AG08396 (cell line): ENCODE results near the gene HAGHL.
"Not testable (repeated sequence)": the region's sequence is repeated elsewhere in the genome, so short reads cannot be mapped to it uniquely, and the experiment has no call there.

Source experiments
- DNase-seq: peaks from one replicate; pipeline ENCODE4 v3.0.0; 2012; ENCODE audit warnings: low spot score, mixed read lengths

HAGHL gene

DNA sequence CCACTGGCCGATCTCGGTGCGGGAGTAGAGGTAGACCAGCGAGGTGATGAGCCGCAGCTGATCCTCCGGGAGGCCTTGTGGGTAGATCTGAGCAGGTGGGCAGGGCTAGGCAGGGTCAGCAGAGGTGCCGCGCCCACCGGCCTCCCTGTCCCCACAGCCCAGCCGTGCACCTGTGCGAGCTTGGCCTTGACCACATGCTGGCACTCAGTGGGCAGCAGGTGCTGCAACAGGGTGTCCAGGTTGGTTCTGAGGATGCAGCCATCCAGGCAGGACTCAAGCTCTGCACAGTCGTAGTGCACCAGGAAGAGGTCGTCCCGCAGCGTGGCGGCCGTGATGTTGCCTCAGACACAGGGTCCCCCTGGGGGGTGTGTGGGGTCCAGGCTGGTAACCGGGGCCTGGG lies 46.1 kb downstream of the HAGHL start:
- no peak for DNase-seq

DNA sequence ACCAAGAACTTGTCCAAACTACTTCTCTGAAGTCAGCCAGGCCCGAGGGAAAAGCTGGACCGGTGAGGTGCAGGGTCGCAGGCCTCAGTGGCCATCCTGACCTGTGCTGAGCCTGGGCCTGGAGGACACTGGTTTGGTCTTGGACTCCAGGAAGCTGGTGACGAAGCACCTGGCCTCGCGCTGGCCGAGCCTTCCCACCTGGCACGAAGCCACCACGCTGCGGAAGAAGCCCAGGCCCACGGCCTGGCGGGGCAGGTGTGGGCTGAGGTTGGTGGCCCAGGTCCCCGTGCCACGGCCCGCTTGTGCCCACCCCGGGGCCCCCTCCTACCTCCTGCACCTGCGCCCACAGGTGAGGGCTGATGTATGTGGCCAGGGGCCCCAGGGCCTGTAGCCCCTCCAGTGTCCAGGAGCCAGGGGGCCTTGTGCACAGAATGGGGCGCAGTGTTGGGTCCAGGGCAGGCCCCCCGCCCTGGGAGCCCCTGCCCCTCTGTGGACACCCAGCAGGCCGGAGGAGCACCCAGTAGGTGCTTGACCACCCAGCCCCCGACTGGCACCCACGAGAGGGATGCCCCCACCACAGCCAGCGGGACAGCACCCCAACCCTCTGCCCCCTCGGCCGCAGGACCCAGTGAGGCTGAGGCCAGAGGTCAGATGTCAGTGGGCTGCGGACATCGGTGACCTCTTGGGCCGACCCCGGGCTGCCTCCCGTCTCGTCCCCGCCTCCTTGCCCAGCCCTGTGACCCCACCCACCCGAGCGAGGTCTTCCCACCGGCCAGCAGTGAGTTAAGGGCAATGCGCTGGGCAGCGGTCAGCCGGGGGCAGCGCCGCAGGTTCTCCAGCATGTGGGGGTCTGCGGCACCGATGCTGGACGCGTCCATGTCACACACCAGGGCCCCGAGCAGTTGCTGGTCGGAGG lies 47.4 kb downstream of the HAGHL start:
- no peak for DNase-seq

DNA sequence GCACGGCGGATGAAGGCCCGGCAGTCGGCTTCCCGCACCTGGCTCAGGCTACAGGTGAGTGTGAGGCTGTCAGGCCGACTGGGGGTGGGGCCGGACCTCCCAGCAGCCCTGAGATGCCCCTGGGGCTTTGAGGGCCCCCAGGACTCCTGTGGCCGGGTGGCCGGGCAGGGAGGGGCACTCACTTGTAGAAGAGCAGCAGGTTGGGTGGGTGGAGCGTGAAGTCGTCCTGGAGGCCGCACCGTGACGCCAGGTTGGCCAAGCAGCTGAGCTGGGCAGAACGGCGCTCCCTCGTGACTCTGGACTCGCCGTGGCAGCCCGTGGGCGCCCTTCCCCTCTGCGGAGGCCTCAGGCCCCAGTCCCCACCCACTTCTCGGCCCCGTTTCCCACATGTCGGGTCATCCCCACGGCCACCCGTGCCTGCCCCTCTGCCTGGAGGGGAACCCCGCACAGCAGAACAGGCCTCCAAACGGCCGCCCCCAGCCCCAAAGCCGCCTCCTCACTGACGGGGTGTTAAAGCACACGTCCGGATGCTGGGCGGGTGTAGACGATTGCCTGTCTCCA lies 48.4 kb downstream of the HAGHL start:
- no peak for DNase-seq

DNA sequence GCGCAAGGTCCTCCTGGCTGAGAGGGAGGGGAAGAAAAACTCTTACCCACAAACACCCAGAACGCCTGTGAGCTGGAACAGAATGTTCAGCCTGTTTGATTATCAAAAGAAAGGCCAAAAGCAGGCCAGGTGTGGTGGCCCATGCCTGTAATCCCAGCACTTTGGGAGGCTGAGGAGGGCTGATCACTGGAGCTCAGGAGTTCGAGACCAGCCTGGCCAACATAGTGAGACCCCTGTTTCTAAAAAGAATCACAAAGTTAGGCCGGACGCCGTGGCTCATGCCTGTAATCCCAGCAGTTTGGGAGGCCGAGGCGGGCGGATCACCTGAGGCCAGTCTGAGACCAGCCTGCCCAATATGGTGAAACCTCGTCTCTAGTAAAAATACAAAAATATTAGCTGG lies 49.4 kb downstream of the HAGHL start:
- DNase-seq, result not testable (repeated sequence)

DNA sequence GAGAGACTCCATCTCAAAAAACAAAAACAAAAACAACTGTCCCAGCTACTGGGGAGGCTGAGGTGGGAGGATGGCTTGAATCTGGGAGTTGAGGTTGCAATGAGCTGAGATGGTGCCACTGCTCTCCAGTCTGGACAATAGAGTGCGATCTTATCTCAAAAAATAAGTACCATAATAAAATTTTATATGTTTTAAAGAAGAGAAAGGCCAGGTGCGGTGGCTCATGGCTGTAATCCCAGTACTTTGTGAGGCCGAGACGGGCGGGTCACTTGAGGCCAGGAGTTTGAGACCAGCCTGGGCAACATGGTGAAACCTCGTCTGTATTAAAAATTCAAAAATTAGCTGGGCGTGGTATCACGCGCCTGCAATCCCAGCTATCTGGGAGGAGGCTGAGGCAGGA lies 49.9 kb downstream of the HAGHL start:
- no peak for DNase-seq

DNA sequence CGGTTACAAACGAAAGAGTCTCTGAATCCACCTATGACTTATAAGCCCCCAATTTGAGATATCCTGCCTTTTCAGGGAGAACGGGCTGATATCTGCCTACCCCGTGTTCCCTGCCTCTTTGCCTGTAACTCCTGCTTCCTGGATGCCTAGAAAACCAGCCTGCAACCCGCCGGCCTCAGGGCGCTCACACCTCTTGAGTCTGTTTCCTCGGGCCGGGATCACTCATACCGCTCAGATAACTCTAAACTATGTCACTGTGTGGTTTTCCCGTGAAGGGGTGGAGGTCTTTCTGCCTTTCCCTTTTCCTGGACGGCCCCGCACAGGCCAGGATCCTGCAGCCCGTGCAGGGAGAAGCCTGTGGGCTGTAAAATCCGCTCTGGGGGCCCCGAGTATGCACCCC lies 50.9 kb downstream of the HAGHL start:
- DNase-seq, result no peak

DNA sequence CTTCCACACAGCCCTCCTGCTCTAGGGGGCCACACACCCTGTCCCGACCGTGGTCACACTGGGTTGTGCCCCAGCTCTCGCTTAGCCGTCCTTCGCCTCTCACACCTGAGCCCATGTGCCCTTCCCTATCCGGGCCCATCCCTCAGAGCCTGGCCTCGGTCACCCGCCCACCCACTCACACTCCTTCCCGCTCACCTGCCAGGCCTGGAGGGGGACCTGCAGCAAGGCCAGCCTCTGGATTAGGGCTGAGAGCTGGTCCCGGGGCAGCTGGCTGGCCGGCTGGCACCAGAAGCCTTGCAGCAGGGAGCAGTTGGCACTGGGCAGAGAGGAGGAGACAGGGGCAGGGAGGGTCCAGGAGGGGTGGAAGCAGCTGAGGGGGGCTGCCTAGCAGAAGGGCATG lies 51.5 kb downstream of the HAGHL start:
- no peak for DNase-seq

DNA sequence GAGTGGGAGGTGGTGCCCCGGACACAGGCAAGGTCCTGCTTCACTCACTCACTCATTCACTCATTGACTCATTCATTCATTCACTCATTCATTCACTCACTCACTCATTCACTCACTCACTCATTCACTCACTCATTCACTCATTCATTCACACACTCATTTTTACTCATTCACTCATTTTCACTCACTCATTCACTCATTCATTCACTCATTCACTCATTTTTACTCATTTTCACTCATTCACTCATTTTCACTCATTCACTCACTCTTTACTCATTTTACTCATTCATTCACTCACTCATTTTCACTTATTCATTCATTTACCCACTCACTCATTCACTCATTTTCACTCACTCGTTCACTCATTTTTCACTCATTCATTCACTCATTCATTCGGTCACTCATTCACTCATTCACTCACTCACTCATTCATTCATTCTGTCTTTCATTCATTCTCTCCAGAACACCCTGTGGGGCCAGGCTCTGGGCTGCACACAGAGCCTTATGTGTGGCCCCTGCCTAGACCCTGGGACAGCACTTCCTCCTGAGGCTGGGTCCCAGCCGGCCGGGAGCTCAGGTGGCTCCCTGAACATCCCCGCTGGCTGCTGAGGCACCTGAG lies 52.1 kb downstream of the HAGHL start:
- no peak for DNase-seq
